ENCODE data around the gene MCMBP.

MCMBP gene

DNA sequence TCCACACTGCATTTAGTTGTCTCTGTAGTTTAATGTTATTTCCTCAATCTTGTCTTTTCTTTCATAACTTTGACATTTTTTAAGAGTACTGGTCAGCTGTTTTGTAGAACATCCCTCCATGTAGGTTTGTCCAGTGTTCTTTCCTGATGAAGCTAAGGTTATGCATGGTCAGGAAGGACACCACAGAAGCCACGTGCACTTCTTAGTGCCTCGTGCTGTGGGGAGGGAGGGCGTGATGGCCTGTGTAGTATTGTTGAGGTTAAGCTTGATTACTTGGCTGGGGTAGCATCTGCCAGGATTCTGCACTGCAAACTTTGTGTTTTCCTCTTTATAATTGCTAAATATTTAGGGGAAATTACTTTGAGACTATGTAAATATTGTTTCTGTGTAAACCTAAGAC, 48.3 kb downstream of the MCMBP start:
- H2BK5ac ChIP-seq (ENCODE audit: low read length) = no peak overlapping the region
- H2BK15ac ChIP-seq (ENCODE audit: low read length) = no peak overlapping the region
- no peaks in the 10 kb centered on the region for H3K9me3 ChIP-seq (replicated peaks in 1 of 2; ENCODE audit: control insufficient read depth in 2 of 2, insufficient read depth in 1 of 2, low read depth in 1 of 2, low read length in 2 of 2)
- H3K14ac ChIP-seq (ENCODE audit: low read length) = no peak overlapping the region
- H3K9ac ChIP-seq (ENCODE audit: low read depth, low read length, poor library complexity) = no peak overlapping the region
- H2AK5ac ChIP-seq (ENCODE audit: low read depth, low read length) = no peak overlapping the region
- no peak overlapping the region for H2BK12ac ChIP-seq (ENCODE audit: low read length)
- no peak overlapping the region for H3K4me3 ChIP-seq (ENCODE audit: low read length in 2 of 2)
- H3K23ac ChIP-seq (ENCODE audit: low read depth, low read length, poor library complexity) = no peak overlapping the region
- H3K18ac ChIP-seq (ENCODE audit: low read length) = no peak overlapping the region
- no peak overlapping the region for H4K91ac ChIP-seq (ENCODE audit: low read depth, low read length, poor library complexity)
- H4K8ac ChIP-seq (ENCODE audit: low read depth, low read length) = no peak overlapping the region
- H3K27me3 ChIP-seq (ENCODE audit: control insufficient read depth in 3 of 3, insufficient read depth in 3 of 3, low read depth in 1 of 3, low read length in 3 of 3) = no peaks in the 10 kb centered on the region
- H3K4ac ChIP-seq (ENCODE audit: low read length) = no peak overlapping the region
- WGBS, 2 donors (ENCODE audit: extremely low coverage in 2 of 2, insufficient read length in 2 of 2, insufficient replicate concordance in 1 of 2) = no CpG with 5 or more reads among the region's 3 CpGs
- no peak overlapping the region for H3K4me2 ChIP-seq (ENCODE audit: insufficient read depth, low read length, poor library complexity, severe bottlenecking)
- H3K4me1 ChIP-seq (ENCODE audit: control insufficient read depth in 2 of 2, insufficient read depth in 1 of 2, low read depth in 1 of 2, low read length in 2 of 2) = peaks cover 0 to 3% of the 10 kb centered on the region in 2 donors
- H2AFZ ChIP-seq (ENCODE audit: low read length) = no peak overlapping the region
- DNase-seq (ENCODE audit: low spot score) = no peak
- peaks cover 11 to 77% of the 10 kb centered on the region in 2 donors for H3K36me3 ChIP-seq (replicated peaks in 1 of 2; ENCODE audit: control insufficient read depth in 2 of 2, insufficient read depth in 2 of 2, low read length in 2 of 2)
- no peaks in the 10 kb centered on the region for H3K79me1 ChIP-seq (ENCODE audit: low read depth, low read length)
- no peak overlapping the region for H3K27ac ChIP-seq (replicated peaks; ENCODE audit: low read length)
- no peak overlapping the region for H2BK120ac ChIP-seq (ENCODE audit: low read depth, low read length)

- H3K4me1 ChIP-seq (ENCODE audit: control insufficient read depth in 2 of 2, insufficient read depth in 1 of 2, low read depth in 1 of 2, low read length in 2 of 2) = peaks cover 5 to 7% of the 10 kb centered on the region in 2 donors
- H2BK12ac ChIP-seq (ENCODE audit: low read length) = no peak overlapping the region
- no peak overlapping the region for H2BK15ac ChIP-seq (ENCODE audit: low read length)
- WGBS, 2 donors (ENCODE audit: extremely low coverage in 2 of 2, insufficient read length in 2 of 2, insufficient replicate concordance in 1 of 2) = no CpG with 5 or more reads among the region's 4 CpGs
- no peak overlapping the region for H3K23ac ChIP-seq (ENCODE audit: low read depth, low read length, poor library complexity)
- H3K79me1 ChIP-seq (ENCODE audit: low read depth, low read length) = no peaks in the 10 kb centered on the region
- H3K4me2 ChIP-seq (ENCODE audit: insufficient read depth, low read length, poor library complexity, severe bottlenecking) = no peak overlapping the region
- H4K8ac ChIP-seq (ENCODE audit: low read depth, low read length) = no peak overlapping the region
- no peak overlapping the region for H2BK5ac ChIP-seq (ENCODE audit: low read length)
- H3K27ac ChIP-seq (replicated peaks; ENCODE audit: low read length) = no peak overlapping the region
- no peak overlapping the region for H3K4me3 ChIP-seq (ENCODE audit: low read length in 2 of 2)
- H2BK120ac ChIP-seq (ENCODE audit: low read depth, low read length) = no peak overlapping the region
- no peak overlapping the region for H3K14ac ChIP-seq (ENCODE audit: low read length)
- no peaks in the 10 kb centered on the region for H3K27me3 ChIP-seq (ENCODE audit: control insufficient read depth in 3 of 3, insufficient read depth in 3 of 3, low read depth in 1 of 3, low read length in 3 of 3)
- no peak for DNase-seq (ENCODE audit: low spot score)
- H3K36me3 ChIP-seq (replicated peaks in 1 of 2; ENCODE audit: control insufficient read depth in 2 of 2, insufficient read depth in 2 of 2, low read length in 2 of 2) = peaks cover 6 to 74% of the 10 kb centered on the region in 2 donors
- H3K18ac ChIP-seq (ENCODE audit: low read length) = no peak overlapping the region
- no peak overlapping the region for H3K9ac ChIP-seq (ENCODE audit: low read depth, low read length, poor library complexity)
- peaks cover 2 to 12% of the 10 kb centered on the region in 2 donors for H3K9me3 ChIP-seq (replicated peaks in 1 of 2; ENCODE audit: control insufficient read depth in 2 of 2, insufficient read depth in 1 of 2, low read depth in 1 of 2, low read length in 2 of 2)
- no peak overlapping the region for H2AFZ ChIP-seq (ENCODE audit: low read length)
- no peak overlapping the region for H4K91ac ChIP-seq (ENCODE audit: low read depth, low read length, poor library complexity)
- no peak overlapping the region for H2AK5ac ChIP-seq (ENCODE audit: low read depth, low read length)
- no peak overlapping the region for H3K4ac ChIP-seq (ENCODE audit: low read length)
Measured at GRCh38 chr10:119821182-119821581, 51.5 kb downstream of the MCMBP start.

DNA sequence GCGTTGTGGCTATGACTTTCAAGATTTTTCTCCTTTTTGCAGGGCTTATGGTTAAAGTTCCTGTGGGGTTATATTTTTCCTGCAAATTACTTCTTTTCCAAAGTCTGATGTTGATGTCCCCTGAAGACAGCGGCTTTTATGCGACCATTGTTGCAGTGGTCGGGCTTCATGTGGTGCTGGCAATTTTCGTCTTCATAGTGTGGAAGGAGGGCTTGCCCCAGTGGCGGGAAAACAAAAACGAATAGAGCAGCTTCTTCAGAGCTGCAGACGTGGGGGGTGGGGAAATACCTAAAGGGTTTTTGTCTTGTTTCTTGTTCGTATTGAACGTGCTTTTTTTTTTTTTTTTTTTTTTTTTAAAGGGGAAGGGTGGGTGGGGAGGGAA, 53.8 kb downstream of the MCMBP start:
- H3K4ac ChIP-seq (ENCODE audit: low read length) = no peak overlapping the region
- no peak overlapping the region for H2BK5ac ChIP-seq (ENCODE audit: low read length)
- H3K27me3 ChIP-seq (ENCODE audit: control insufficient read depth in 3 of 3, insufficient read depth in 3 of 3, low read depth in 1 of 3, low read length in 3 of 3) = no peaks in the 10 kb centered on the region
- peak overlapping the region; percentile 91 for H3K27ac ChIP-seq (replicated peaks; ENCODE audit: low read length)
- H3K4me2 ChIP-seq (ENCODE audit: insufficient read depth, low read length, poor library complexity, severe bottlenecking) = peak overlapping the region; percentile 52
- peak overlapping the region; percentile 97 for H3K23ac ChIP-seq (ENCODE audit: low read depth, low read length, poor library complexity)
- H3K36me3 ChIP-seq (replicated peaks in 1 of 2; ENCODE audit: control insufficient read depth in 2 of 2, insufficient read depth in 2 of 2, low read length in 2 of 2) = peaks cover 4 to 68% of the 10 kb centered on the region in 2 donors
- peak overlapping the region in 1 of 2 donors; percentile 81 for H3K4me3 ChIP-seq (ENCODE audit: low read length in 2 of 2)
- H3K79me1 ChIP-seq (ENCODE audit: low read depth, low read length) = no peaks in the 10 kb centered on the region
- peak overlapping the region; percentile 99 for H4K8ac ChIP-seq (ENCODE audit: low read depth, low read length)
- H3K18ac ChIP-seq (ENCODE audit: low read length) = peak overlapping the region; percentile 98
- DNase-seq (ENCODE audit: low spot score) = peak; percentile 62
- H3K9me3 ChIP-seq (replicated peaks in 1 of 2; ENCODE audit: control insufficient read depth in 2 of 2, insufficient read depth in 1 of 2, low read depth in 1 of 2, low read length in 2 of 2) = peaks cover 2 to 12% of the 10 kb centered on the region in 2 donors
- peaks cover 5 to 7% of the 10 kb centered on the region in 2 donors for H3K4me1 ChIP-seq (ENCODE audit: control insufficient read depth in 2 of 2, insufficient read depth in 1 of 2, low read depth in 1 of 2, low read length in 2 of 2)
- H4K91ac ChIP-seq (ENCODE audit: low read depth, low read length, poor library complexity) = no peak overlapping the region
- no peak overlapping the region for H2BK12ac ChIP-seq (ENCODE audit: low read length)
- H2AFZ ChIP-seq (ENCODE audit: low read length) = no peak overlapping the region
- no peak overlapping the region for H3K14ac ChIP-seq (ENCODE audit: low read length)
- H2BK120ac ChIP-seq (ENCODE audit: low read depth, low read length) = peak overlapping the region; percentile 56
- no CpG with 5 or more reads among the region's 10 CpGs for WGBS, 2 donors (ENCODE audit: extremely low coverage in 2 of 2, insufficient read length in 2 of 2, insufficient replicate concordance in 1 of 2)
- H3K9ac ChIP-seq (ENCODE audit: low read depth, low read length, poor library complexity) = peak overlapping the region; percentile 91
- H2BK15ac ChIP-seq (ENCODE audit: low read length) = peak overlapping the region; percentile 90
- H2AK5ac ChIP-seq (ENCODE audit: low read depth, low read length) = no peak overlapping the region

DNA sequence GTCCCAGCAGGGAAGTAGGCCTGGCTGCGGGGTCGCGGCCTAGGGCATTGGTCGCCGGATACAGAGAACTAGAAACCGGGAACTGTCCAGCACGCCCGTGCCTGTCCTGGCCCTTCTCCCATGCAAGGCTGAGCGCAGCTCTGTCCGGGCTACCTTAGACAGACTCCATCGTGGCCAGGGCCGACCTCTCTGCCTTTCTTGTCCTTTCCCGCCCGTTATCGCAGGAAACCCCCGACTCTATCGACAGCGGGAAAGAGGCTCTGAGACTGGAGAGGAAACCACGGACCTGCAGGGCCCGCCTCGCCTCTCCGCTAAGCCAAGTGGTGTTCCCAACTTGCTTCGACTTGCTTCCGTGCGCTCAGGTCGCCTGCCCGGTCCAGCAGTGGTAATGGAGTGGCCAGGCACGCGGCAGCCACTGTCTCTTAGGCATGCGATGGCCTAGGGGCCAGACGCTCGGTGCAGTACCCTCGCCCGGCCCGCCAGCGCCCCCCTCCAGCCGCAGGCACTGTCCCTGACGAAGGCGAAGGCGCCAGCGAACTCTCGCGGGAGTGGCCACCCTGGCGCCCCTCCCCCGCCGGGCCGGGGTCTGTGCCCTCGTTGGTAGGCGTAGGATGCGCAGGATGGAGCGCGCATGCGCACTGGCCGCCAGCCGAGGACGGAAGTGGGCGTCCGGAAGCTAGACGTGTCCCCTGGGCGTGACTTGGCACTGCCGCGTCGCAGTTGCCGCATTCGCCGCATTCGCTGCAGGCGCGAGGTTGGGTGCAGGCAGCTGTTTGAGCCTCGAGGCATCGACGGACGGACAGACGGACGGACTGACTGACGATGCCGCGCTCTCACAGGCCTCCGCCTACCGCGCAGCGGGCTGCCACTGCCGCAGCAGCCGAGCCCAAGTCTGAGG, 54.4 kb downstream of the MCMBP start:
- no peak overlapping the region for H2BK5ac ChIP-seq (ENCODE audit: low read length)
- H3K4me3 ChIP-seq (ENCODE audit: low read length in 2 of 2) = peak overlapping the region in 1 of 2 donors; percentile 81
- H3K4me2 ChIP-seq (ENCODE audit: insufficient read depth, low read length, poor library complexity, severe bottlenecking) = peak overlapping the region; percentile 52
- peak overlapping the region; percentile 98 for H2BK12ac ChIP-seq (ENCODE audit: low read length)
- peak overlapping the region; percentile 90 for H2BK15ac ChIP-seq (ENCODE audit: low read length)
- H2AK5ac ChIP-seq (ENCODE audit: low read depth, low read length) = peak overlapping the region; percentile 6
- DNase-seq (ENCODE audit: low spot score) = peak; percentile 92
- H3K23ac ChIP-seq (ENCODE audit: low read depth, low read length, poor library complexity) = peak overlapping the region; percentile 97
- no peak overlapping the region for H2AFZ ChIP-seq (ENCODE audit: low read length)
- H4K91ac ChIP-seq (ENCODE audit: low read depth, low read length, poor library complexity) = no peak overlapping the region
- H3K9ac ChIP-seq (ENCODE audit: low read depth, low read length, poor library complexity) = peak overlapping the region; percentile 91
- no peak overlapping the region for H3K4ac ChIP-seq (ENCODE audit: low read length)
- peak overlapping the region; percentile 56 for H2BK120ac ChIP-seq (ENCODE audit: low read depth, low read length)
- no CpG with 5 or more reads among the region's 84 CpGs for WGBS, 2 donors (ENCODE audit: extremely low coverage in 2 of 2, insufficient read length in 2 of 2, insufficient replicate concordance in 1 of 2)
- H3K27me3 ChIP-seq (ENCODE audit: control insufficient read depth in 3 of 3, insufficient read depth in 3 of 3, low read depth in 1 of 3, low read length in 3 of 3) = no peaks in the 10 kb centered on the region
- H3K18ac ChIP-seq (ENCODE audit: low read length) = peak overlapping the region; percentile 98
- H3K4me1 ChIP-seq (ENCODE audit: control insufficient read depth in 2 of 2, insufficient read depth in 1 of 2, low read depth in 1 of 2, low read length in 2 of 2) = peaks cover 5 to 7% of the 10 kb centered on the region in 2 donors
- peak overlapping the region; percentile 99 for H4K8ac ChIP-seq (ENCODE audit: low read depth, low read length)
- H3K14ac ChIP-seq (ENCODE audit: low read length) = no peak overlapping the region
- H3K9me3 ChIP-seq (replicated peaks in 1 of 2; ENCODE audit: control insufficient read depth in 2 of 2, insufficient read depth in 1 of 2, low read depth in 1 of 2, low read length in 2 of 2) = peaks cover 2 to 12% of the 10 kb centered on the region in 2 donors
- peak overlapping the region; percentile 91 for H3K27ac ChIP-seq (replicated peaks; ENCODE audit: low read length)
- no peaks in the 10 kb centered on the region for H3K79me1 ChIP-seq (ENCODE audit: low read depth, low read length)
- peaks cover 1 to 68% of the 10 kb centered on the region in 2 donors for H3K36me3 ChIP-seq (replicated peaks in 1 of 2; ENCODE audit: control insufficient read depth in 2 of 2, insufficient read depth in 2 of 2, low read length in 2 of 2)

All from neuronal stem cell (in vitro differentiated cells).